Heart left ventricle (tissue), 16 donors: Measurements from ENCODE around the gene ATP2B1. TPM values are rescaled to one million over a fixed set of nuclear protein-coding genes. Genes with fewer than 3 reads are reported as not detected.

Source experiments
- ATAC-seq, 4 donors: fragments of 200-7000 bp; cut with Tn5 transposase; one replicate each; pipeline ENCODE4 v1.9.1; 2020 to 2022; ENCODE audit warnings: moderate library complexity in 4 of 4, mild to moderate bottlenecking in 3 of 4, moderate number of reproducible peaks in 1 of 4
- DNase-seq, 5 donors: peaks; one replicate each; pipeline ENCODE4 v3.0.0-alpha.2; 2020
- H3K27ac ChIP-seq, 12 donors: fragments of 200-600 bp; sonication (generic) in 4 of 12; one replicate each; pipeline versions ENCODE4 v1.5.0 to v1.8.0; 2016 to 2022; ENCODE audit warnings: mild to moderate bottlenecking in 2 of 12
- H3K27me3 ChIP-seq, 9 donors: fragments of 200-600 bp; sonication (generic) in 2 of 9; one replicate each; pipeline versions ENCODE4 v1.5.1 to v1.8.0; 2016 to 2022; ENCODE audit warnings: mild to moderate bottlenecking in 3 of 9
- H3K36me3 ChIP-seq, 9 donors: fragments of 200-600 bp; sonication (generic) in 2 of 9; one replicate each; pipeline versions ENCODE4 v1.5.0 to v1.8.0; 2018 to 2022; ENCODE audit warnings: mild to moderate bottlenecking in 2 of 9
- H3K4me1 ChIP-seq, 12 donors: fragments of 200-600 bp; sonication (generic) in 4 of 12; one replicate each; pipeline versions ENCODE4 v1.5.0 to v1.8.0; 2016 to 2022; ENCODE audit warnings: mild to moderate bottlenecking in 3 of 12
- H3K4me3 ChIP-seq, 12 donors: fragments of 200-600 bp; sonication (generic) in 4 of 12; one replicate each; pipeline versions ENCODE4 v1.5.0 to v1.8.0; 2017 to 2022; ENCODE audit warnings: mild to moderate bottlenecking in 9 of 12, moderate library complexity in 4 of 12
- H3K9me3 ChIP-seq, 12 donors: fragments of 200-600 bp; sonication (generic) in 4 of 12; one replicate each; pipeline versions ENCODE4 v1.5.0 to v1.8.0; 2016 to 2022; ENCODE audit warnings: mild to moderate bottlenecking in 1 of 12
- CTCF ChIP-seq, 12 donors: fragments of 200-600 bp; sonication (generic) in 4 of 12; IDR thresholded peaks; one replicate each; pipeline versions ENCODE4 v1.5.0 to v1.8.0; 2018 to 2022; ENCODE audit warnings: antibody characterized with exemption in 12 of 12, mild to moderate bottlenecking in 5 of 12
- POLR2A ChIP-seq, 2 donors: fragments of 450-650 bp; IDR thresholded peaks; one replicate each; pipeline ENCODE4 v1.6.1; 2017; ENCODE audit warnings: antibody characterized with exemption in 2 of 2, mild to moderate bottlenecking in 2 of 2, moderate library complexity in 2 of 2
- WGBS, 4 donors: extraction: QIAGEN DNeasy Blood & Tissue Kit in 2 of 4; methylation state at CpG; one replicate each; pipeline versions ENCODE4 v1.1.5 to v1.1.7; 2013 to 2018; 5-methylcytosine and 5-hydroxymethylcytosine counted together
- intact Hi-C, 10 donors: fragments of 100-400 bp; cut with DNase I; formaldehyde crosslinking; loops; one replicate each; pipeline versions ENCODE4 v1.11.1 to v1.14.2; 2022
- polyA plus RNA-seq, 2 donors: library from polyadenylated mRNA; stranded (reverse); fragments of 200-250 nt; gene quantifications; one replicate each; pipeline ENCODE4 v1.2.3, GENCODE V29; 2013
- total RNA-seq, 9 donors: library from RNA; depleted of rRNA in 2 of 9; stranded (reverse); fragments of >200 nt in 2 of 9; fragmentation: NEBNext Ultra II Directional in 3 of 9; extraction: Animal tissue kit (Norgen Biotek cat#: 25700) in 3 of 9; gene quantifications; one replicate each; pipeline versions ENCODE4 v1.1.0 to v1.2.4, GENCODE V29; 2016 to 2023
- donor health status: ischemic (EF 13 %, LVEDD 7.1; RV severe dilation, severe dysfunction).
- donor health status: healthy with polysubstance abuse.
- donor health status: DM: no; HTN: yes; CAD: no.
- donor health status: DM: no; HTN: no; CAD: no.
- donor health status: ischemic (EF 25% LVEDD 6.9; RV normal size, moderate dysfunction).
- donor health status: ischemic (EF 25% LVEDD 5.7; RV mildly dilated, moderate dysfunction).
- donor health status: healthy.
- donor health status: DM: yes; HTN: yes; CAD: no.
- donor health status: ischemic (EF 35%, LVEDD 5.7; RV mildly dilated, moderate dysfunction).
- donor health status: nonischemic (EF 11% LVEDD 7.7; RV severe dilation, severe dysfunction).
- donor health status: DM: yes; HTN: yes; CAD: no.
- donor health status: PGD.
- donor health status: ischemic (EF 29% LVEDD 5.4; RV normal size, mild dysfunction).
- donor health status: nonischemic (EF 23%, LVEDD 6.1; RV moderate dilation, normal function).

The ATP2B1 gene
- total and polyA plus RNA-seq, 11 donors = 3.3 to 34.9 (median 18.5) TPM

DNA sequence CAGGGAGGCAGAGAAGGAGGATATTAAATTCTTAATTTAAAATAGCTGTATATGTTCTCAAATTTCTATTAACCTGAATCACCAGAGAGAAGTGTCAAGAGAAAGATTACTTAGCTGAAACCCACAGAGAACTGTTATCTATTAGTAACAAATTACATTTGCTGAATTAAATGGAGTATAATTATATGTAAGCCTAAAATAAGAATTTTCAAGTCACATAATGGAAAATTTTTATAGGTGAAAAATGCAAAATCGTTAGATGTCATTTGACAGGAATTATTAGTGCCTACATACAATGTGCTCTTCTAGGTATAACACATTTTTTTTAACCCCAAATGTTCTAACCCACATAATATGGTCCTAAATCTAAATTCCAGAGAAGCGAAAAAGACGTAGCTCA lies 4.1 kb upstream of the ATP2B1 start:
- Histone ChIP-seq H3K4me1 (peaks cover 0 to 9% (median 1%) of the 10 kb centered on the region in 12 donors), H3K27me3 (no peaks in the 10 kb centered on the region), H3K4me3 (no peak overlapping the region), H3K27ac (no peak overlapping the region), H3K9me3 (peaks cover 0 to 11% (median 0%) of the 10 kb centered on the region in 12 donors), H3K36me3 (no peaks in the 10 kb centered on the region)
- DNase-seq (no peak), ATAC-seq (no peak)
- TF ChIP-seq CTCF (IDR thresholded peaks at IDR 0.05) = no peak
- no peak for TF ChIP-seq POLR2A (IDR thresholded peaks at IDR 0.05)
- WGBS, 4 donors = 93 to 96% (median 94%) methylated on average over 3 of the region's 3 CpGs
- intact Hi-C loops = loop anchor here in 1 of 10 donors (10.0 kb wide), 1 partner anchor 168 kb away; no protein-coding TSS in a partner anchor

DNA sequence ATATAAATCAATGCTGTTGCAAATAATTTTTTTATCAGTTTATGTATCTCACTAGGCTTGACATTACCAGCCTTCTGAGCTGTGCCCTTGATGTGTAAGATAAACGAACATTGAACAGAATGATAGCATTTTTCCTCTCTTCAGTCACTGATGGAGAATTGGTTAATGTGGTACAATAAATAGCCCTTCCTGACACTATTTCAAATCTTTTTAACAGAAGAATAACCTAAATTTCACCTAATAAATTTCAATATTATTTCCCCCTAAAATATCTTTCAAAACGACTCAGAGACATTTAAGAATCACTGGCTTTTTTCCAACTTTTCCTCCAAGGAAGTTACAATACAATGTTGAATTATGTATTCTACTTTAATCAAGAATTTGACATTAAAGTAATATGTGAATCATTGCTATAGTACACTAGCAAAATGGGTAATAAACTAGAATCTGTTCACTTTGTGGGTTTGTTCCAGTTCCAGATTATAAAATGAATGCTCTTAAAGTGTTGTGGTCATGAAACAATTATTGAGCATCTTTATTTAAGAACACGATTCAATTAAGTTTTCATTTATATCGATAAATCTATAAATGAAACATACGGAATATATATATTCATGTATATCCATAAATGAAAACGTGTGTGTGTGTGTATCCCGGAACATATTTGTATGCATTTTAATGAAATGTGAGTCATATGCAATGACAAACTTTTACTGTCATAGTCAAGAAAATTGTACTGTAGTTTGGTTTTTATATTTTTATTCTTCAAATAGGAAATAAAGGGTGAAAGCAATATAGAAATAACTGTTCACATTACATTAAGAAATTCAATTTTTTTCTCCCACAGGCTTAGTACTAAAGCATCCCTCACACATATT lies 2.5 kb upstream of the ATP2B1 start:
- Histone ChIP-seq H3K27me3 (no peaks in the 10 kb centered on the region), H3K4me1 (peaks cover 0 to 24% (median 9%) of the 10 kb centered on the region in 12 donors), H3K4me3 (peak overlapping the region in 8 of 12 donors; percentile 81 to 95 (median 92)), H3K27ac (peak overlapping the region in 1 of 12 donors; percentile 98), H3K36me3 (no peaks in the 10 kb centered on the region), H3K9me3 (peaks cover 0 to 11% (median 0%) of the 10 kb centered on the region in 12 donors)
- 78 to 81% (median 78%) methylated on average over 7 of the region's 7 CpGs for WGBS, 4 donors
- ATAC-seq (no peak), DNase-seq (no peak)
- intact Hi-C loops = loop anchor here in 1 of 10 donors (10.0 kb wide), 1 partner anchor 166 kb away; no protein-coding TSS in a partner anchor
- TF ChIP-seq CTCF (IDR thresholded peaks at IDR 0.05) = no peak
- no peak for TF ChIP-seq POLR2A (IDR thresholded peaks at IDR 0.05)

DNA sequence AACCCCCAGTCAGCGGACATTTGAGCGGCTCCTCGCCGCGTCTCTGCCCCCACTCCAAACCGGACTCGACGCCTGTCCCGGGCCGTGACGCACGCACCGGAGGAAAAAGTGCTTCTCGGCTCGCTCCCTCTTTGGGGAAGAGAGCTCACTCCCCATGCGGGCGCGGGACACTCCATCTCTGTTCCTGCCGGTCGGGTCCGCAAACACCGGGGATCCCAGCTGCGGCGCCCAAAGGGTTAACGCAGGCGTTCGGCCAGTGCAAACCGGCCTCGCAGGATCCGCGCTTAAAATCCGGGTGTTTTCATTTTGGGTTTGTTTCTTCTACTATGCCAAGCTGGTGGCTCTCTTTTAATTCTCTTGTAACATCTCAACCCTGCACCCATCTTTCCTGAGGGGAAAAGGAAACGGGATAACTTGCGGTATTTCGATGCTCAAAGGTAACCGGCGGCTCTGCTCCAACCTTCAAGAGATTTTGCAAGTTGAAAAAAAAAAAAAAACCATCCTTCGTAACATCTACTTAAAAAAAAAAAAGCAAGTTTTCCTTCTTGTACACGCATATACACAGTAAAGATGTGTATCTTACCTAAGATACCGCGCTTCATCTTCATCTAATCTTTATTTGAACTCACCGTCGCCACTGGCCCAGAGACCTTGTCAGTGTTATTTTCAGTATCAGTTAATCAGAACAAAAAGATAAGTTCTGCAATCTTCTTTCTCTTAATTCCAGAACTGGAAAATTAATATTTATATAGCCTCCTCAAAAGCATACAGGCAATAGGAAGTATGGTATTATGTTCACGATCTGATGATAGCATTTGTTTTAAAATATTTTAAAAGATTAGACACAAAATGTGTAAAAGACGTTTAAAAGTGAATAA lies 1.6 kb upstream of the ATP2B1 start:
- intact Hi-C loops = loop anchor here in 7 of 10 donors (5.0 to 10.0 kb wide), 4 partner anchors 48 to 165 kb away; no protein-coding TSS in a partner anchor
- ATAC-seq = peak in 3 of 4 donors; percentile 9 to 28 (median 20)

More for the DNA sequence above, 1.6 kb upstream of the ATP2B1 start:
- Histone ChIP-seq H3K27ac (peak overlapping the region; percentile 96 to 99 (median 98)), H3K27me3 (no peaks in the 10 kb centered on the region), H3K4me3 (peak overlapping the region; percentile 32 to 95 (median 92)), H3K4me1 (peaks cover 0 to 28% (median 9%) of the 10 kb centered on the region in 12 donors), H3K9me3 (peaks cover 0 to 11% (median 0%) of the 10 kb centered on the region in 12 donors), H3K36me3 (no peaks in the 10 kb centered on the region)
- no peak for TF ChIP-seq CTCF (IDR thresholded peaks at IDR 0.05)
- WGBS, 4 donors = 2 to 4% (median 3%) methylated on average over 35 to 45 of the region's 45 CpGs
- DNase-seq = peak in 4 of 5 donors; percentile 64 to 85 (median 72)
